B cell (primary cell): ENCODE measurements around the gene RUBCNL.

ENCODE experiments used
- EZH2 ChIP-seq: IDR thresholded peaks from 2 replicates; pipeline ENCODE4 v1.6.1; 2012; ENCODE audit warnings: borderline replicate concordance, low read depth, mild to moderate bottlenecking, moderate library complexity, low read length; ENCODE audit not compliant: insufficient read depth, poor library complexity, severe bottlenecking
- TF ChIP-seq, protein P1 (sequence below): fragments of 200-600 bp; IDR thresholded peaks from one replicate; pipeline ENCODE4 v1.8.0; 2022; ENCODE audit warnings: antibody characterized with exemption, mild to moderate bottlenecking

DNA sequence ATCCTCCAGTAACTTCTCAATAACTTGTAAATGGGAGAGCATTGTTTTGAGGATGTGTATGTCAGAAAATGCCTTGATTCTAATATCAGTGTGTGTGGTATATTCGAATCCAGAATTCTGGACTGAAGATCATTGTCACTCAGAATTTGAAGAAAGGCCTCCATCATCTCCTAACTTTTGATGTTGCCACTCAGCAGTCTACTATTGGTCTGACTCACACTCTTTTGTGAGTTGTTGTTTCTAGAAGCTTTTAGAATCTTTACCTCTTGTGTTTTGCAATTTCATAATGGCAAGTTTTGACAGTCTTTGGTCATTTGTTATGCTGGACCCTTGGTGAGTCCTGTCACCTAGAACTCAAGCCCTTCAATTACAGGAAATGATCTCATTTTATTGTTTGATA, 77.0 kb downstream of the RUBCNL start:
- TF ChIP-seq, protein P1, sequence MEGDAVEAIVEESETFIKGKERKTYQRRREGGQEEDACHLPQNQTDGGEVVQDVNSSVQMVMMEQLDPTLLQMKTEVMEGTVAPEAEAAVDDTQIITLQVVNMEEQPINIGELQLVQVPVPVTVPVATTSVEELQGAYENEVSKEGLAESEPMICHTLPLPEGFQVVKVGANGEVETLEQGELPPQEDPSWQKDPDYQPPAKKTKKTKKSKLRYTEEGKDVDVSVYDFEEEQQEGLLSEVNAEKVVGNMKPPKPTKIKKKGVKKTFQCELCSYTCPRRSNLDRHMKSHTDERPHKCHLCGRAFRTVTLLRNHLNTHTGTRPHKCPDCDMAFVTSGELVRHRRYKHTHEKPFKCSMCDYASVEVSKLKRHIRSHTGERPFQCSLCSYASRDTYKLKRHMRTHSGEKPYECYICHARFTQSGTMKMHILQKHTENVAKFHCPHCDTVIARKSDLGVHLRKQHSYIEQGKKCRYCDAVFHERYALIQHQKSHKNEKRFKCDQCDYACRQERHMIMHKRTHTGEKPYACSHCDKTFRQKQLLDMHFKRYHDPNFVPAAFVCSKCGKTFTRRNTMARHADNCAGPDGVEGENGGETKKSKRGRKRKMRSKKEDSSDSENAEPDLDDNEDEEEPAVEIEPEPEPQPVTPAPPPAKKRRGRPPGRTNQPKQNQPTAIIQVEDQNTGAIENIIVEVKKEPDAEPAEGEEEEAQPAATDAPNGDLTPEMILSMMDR, result no peak
- no peak for TF ChIP-seq EZH2
